Activated CD4-positive, alpha-beta T cell treated with anti-CD3 and anti-CD28 coated beads, Interleukin-2, amount 50 U/mL, for 4 hours (primary cell): Measurements from ENCODE around the gene DYNC1LI1.

ENCODE experiments used
- DNase-seq, 2 experiments: peaks; one replicate each; pipeline ENCODE4 v3.0.0-alpha.2; 2020

The DYNC1LI1 gene

DNA sequence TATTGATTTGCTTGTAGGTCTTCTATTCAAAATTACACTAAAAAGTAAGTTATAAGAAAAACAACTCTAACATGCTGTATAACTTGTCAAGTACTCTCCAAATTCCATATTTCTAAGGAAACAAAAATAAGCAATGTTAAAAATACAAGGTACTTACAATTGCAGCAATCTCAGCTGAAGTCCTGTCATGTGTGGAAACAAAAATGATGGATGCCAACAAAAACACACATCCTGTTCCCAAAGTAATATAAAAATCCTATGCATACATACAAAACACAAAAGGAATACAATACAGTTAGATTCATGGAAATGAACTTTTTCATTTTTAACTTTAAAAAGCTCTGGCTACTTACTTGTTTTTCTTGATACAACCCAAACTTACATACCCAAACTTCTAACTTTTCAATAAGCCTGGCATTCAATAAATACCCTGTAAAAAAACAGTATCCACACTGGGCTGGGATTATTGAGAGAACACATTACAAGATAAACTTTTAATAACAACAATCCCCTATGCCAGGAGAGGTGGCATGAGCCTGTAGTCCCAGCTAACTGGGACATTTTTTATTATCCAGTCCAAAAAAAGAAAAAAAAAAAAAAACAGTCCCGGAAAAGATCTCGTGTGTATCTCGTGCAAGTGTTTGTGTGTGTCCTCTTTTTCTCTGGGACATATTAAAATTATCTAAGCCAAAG, 82.7 kb downstream of the DYNC1LI1 start:
- DNase-seq = no peak

DNA sequence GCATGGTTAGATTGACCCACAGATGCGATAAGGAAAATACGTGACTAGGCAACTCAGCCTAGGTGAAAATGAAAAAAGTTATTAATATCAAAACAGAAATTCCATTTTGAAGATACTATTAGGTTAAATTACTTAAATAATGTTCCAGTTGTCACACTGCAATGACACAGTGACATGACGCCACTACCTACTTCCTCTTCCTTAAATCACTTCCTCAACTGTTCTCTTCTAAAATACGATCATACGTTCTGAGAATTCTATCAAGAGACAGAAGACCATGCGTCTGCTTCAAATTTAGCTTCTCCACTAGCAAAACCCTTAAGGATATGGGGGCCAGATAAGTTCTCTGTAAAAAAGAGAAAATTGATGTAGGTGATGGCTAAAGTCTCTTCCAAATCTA, 86.2 kb downstream of the DYNC1LI1 start:
- DNase-seq = no peak

DNA sequence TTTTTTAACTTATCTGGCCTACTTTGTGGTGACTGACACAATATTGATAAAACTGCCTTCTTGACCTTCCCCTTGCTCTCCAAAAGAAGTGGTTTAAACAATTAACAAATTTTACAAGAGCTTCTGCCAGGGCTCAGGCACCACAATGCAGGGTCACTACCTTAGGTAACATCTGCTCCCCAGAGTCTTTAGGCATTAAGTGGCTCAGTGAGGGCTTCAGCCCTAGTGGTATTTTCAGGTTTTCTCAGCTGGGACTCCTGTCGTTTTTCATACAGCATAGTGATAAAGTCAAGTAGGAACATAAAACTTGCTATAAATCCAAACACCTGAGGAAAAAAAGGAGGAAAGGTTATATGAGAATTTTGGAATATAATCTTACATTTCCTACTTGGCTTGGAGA, 86.9 kb downstream of the DYNC1LI1 start:
- DNase-seq = no peak

DNA sequence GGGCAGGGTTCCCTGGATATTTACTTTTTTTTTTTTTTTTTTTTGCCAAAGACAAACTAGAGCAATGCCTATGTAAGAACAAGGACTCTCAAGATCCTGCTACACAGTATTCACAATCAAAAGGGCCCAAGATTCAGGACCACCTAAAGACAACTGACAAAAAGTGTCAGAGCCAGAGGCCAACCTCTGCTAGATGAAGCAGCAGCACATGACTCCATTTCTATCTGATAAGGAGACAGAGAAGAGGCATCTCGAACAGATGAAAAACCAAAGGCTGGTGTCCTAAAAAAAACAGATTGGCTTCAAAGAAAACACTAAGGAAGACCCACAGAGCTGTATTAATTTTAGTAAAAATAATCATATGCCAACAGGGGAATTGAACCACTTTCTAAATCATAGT, 88.0 kb downstream of the DYNC1LI1 start:
- DNase-seq = no peak

DNA sequence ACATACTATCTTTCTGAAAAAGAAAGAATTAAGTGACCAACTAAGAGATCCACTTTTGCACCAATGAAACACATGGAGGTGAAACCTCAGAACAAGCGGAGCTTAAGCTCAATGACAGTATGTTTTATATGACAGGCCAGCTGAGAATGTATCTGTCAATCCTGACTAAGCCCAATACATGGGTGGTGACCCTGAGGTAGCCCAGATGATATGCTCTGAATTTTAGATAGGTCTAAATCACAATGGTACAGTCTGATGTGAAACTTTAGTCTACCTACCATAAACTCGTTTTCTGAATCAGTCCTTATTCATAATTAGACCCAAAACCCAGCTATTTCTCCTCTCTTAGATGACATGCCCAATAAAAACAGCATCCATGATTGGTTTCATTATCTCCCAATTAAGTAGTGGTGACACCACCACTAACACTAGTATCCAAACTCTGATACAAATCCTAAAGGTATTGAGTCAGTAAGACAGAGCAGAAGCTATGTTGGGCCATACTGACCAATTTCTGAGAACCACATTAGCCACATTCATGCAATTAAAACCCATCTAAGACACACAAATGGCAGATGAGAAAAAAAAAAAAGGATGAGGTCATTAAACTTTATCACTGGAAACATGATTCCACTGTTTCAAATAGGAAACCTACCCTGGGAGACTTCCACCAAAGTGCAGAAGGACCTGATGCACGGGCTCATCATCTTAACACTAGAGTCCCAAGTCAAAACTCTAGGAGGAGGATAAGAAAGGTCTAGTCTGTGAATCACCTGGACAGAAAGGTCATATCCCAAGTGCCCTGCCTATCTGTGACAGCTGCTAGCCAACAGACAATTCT, 88.6 kb downstream of the DYNC1LI1 start:
- no peak for DNase-seq

DNA sequence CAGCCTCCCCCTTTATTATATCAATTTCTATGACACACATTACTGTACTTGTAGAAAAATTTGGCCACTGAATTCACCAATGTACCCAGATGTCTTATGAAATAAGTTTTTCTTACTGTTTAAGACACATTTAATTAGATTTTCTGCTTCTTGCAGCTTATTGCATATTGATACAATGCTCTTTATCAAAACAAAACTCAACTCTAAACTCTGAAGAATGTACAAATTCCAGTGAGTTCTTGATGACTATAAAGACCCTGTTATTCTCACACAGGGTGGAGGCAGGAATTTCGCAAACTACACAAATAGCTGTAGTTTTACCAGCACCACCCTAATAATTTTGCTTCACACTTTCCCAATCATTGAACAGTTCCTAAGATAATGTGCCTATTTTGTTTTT, 90.1 kb downstream of the DYNC1LI1 start:
- DNase-seq = no peak
